Heart left ventricle (tissue), 13 donors: ENCODE measurements around the gene ITGA5.

Source experiments
- POLR2A ChIP-seq, 2 donors: fragments of 450-650 bp; IDR thresholded peaks; one replicate each; pipeline ENCODE4 v1.6.1; 2017; ENCODE audit warnings: antibody characterized with exemption in 2 of 2, mild to moderate bottlenecking in 2 of 2, moderate library complexity in 2 of 2
- TF ChIP-seq, protein P1 (sequence below), 12 donors: fragments of 200-600 bp; sonication (generic) in 4 of 12; IDR thresholded peaks; one replicate each; pipeline versions ENCODE4 v1.5.0 to v1.8.0; 2018 to 2022; ENCODE audit warnings: antibody characterized with exemption in 12 of 12, mild to moderate bottlenecking in 5 of 12
- donor health status: ischemic (EF 13 %, LVEDD 7.1; RV severe dilation, severe dysfunction).
- donor health status: DM: no; HTN: yes; CAD: no.
- donor health status: DM: no; HTN: no; CAD: no.
- donor health status: ischemic (EF 25% LVEDD 6.9; RV normal size, moderate dysfunction).
- donor health status: ischemic (EF 25% LVEDD 5.7; RV mildly dilated, moderate dysfunction).
- donor health status: ischemic (EF 35%, LVEDD 5.7; RV mildly dilated, moderate dysfunction).
- donor health status: nonischemic (EF 11% LVEDD 7.7; RV severe dilation, severe dysfunction).
- donor health status: DM: yes; HTN: yes; CAD: no.
- donor health status: PGD.
- donor health status: ischemic (EF 29% LVEDD 5.4; RV normal size, mild dysfunction).
- donor health status: nonischemic (EF 23%, LVEDD 6.1; RV moderate dilation, normal function).

DNA sequence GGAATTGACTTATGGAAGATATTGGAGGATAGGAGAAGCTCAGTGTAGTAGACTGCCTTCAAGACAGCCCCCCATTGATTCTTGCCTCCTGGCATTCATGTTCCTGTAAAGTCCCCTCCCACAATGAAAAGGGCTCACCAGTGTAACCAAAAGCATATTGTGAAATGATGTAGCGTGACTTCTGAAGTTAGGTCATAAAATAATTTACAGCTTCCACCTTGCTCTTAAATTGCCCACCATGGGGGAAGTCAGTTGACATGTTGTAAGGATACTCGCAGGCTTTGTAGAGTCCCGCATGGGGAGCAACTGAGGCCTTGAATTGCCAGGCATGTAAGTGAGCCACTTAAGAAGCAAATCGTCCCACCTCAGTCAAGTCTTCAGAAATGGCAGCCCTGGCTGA lies 29.3 kb upstream of the ITGA5 start:
- TF ChIP-seq, protein P1, sequence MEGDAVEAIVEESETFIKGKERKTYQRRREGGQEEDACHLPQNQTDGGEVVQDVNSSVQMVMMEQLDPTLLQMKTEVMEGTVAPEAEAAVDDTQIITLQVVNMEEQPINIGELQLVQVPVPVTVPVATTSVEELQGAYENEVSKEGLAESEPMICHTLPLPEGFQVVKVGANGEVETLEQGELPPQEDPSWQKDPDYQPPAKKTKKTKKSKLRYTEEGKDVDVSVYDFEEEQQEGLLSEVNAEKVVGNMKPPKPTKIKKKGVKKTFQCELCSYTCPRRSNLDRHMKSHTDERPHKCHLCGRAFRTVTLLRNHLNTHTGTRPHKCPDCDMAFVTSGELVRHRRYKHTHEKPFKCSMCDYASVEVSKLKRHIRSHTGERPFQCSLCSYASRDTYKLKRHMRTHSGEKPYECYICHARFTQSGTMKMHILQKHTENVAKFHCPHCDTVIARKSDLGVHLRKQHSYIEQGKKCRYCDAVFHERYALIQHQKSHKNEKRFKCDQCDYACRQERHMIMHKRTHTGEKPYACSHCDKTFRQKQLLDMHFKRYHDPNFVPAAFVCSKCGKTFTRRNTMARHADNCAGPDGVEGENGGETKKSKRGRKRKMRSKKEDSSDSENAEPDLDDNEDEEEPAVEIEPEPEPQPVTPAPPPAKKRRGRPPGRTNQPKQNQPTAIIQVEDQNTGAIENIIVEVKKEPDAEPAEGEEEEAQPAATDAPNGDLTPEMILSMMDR (IDR thresholded peaks at IDR 0.05): no peak
- no peak for TF ChIP-seq POLR2A (IDR thresholded peaks at IDR 0.05)
